HuH-7.5 (cell line): ENCODE results near the gene SORL1.
"Not testable (repeated sequence)": the region's sequence is repeated elsewhere in the genome, so short reads cannot be mapped to it uniquely, and the experiment has no call there.

ENCODE experiments used
- DNase-seq: peaks from one replicate; pipeline ENCODE4 v3.0.0; 2011; ENCODE audit warnings: low spot score

The SORL1 gene

DNA sequence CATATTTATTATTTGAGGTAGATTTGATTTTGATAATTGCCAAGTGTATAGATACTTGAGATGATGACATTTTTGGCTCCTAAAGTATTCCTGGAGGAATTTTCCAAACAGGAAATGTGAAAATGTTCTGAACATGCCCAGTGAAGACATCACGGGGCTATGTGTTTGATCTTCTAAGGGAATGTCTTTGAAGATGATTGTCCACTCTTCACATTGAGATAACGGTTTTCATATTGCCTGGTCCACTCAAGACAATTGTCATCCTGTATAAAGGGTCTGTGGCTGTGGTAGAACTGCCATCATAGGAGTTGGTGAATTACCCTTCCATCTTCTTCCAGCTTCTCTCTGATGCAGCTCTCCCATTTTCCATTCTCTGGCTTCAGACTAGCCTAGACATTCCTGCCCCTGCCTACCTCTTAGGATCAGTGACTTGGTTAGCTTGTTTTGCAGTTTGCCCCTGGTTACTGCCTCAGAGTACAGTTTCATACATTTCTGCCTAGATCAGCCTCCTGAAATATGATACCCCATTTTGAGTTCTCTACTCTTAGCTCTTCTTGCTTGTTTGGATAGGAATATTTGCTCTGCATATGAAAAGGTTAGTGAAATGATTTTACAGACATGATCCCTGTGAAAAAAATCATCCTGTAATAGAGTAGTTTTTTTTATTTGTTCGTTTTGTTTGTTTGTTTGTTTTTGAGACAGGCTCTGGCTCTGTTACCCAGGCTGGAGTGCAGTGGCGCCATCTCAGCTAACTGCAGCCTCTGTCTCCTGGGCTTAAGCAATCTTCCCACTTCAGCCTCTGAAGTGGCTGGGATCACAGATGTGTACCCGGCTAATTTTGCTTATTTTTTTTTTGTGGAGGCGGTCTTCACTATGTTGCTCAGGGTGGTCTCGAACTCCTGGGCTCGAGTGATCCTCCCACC lies 112.0 kb downstream of the SORL1 start:
- DNase-seq: no peak

DNA sequence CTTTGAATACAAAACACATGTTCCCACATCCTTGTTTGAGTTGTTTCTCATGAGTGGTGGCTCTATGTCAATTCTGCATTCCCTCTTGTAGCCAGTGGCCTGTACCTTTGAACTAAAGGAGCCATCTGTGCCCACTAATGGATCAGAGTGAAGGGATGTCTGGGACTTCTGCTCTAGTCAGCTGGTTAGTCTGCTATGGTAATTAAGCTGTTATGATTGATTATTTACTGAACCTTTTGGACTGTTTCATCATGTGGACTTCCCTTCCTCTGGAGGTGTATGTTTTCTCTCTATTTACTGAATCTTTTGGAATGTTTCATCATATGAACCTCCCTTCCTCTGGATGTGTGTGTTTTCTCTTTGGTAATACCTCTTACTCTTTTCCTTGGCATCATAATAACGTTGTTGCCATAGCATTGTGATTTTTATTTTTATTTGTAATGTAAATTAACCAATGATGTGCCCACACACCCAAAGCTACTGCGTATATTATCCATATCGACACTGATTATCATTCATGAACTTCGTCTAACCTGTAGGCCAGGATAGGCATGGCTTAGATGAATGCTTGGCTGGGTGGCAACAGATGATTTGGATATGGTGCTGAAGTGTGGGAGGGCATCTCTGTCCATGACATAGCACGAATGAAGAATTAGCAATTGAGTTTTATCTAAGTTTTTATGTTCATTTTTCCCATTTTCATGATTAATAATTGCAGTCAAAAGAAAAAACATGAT lies 113.0 kb downstream of the SORL1 start:
- DNase-seq: no peak

DNA sequence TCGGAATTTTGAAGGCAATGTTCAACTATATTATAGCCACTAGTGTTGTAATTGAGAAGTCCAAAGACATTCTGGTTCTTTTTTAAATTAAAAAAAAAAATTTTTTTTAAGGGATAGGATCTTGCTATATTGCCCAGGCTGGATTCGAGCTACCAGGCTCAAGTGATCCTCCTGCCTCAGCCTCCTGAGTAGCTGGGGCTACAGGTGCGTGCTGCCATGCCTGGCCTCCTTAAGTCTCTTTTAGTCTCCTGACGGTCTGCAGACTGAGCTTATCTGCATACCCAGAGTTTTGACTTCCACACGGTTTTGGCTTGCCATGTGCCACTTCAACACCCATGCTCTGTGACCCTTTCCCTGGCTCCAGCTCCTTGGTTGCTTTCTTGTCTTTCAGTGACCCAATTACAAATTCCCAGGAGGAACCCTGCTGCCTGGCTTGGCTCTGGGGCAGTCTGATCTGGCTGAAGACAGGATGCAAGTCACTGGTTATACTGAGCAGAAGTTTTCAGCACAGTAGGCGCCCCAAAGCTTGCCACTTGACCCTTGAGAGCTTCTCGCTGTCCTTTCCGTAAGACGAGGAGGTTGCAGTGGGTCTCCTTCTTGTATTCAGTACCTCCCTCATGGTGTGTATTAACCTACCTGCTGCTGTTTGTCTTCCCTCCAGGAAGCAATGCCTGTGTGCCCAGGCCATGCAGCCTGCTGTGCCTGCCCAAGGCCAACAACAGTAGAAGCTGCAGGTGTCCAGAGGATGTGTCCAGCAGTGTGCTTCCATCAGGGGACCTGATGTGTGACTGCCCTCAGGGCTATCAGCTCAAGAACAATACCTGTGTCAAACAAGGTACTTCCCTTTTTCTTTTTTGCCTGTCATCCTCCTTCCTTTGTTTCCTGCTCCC lies 114.4 kb downstream of the SORL1 start:
- no peak for DNase-seq

- DNase-seq: no peak
Measured at GRCh38 chr11:121567995-121568394, 115.9 kb downstream of the SORL1 start.

DNA sequence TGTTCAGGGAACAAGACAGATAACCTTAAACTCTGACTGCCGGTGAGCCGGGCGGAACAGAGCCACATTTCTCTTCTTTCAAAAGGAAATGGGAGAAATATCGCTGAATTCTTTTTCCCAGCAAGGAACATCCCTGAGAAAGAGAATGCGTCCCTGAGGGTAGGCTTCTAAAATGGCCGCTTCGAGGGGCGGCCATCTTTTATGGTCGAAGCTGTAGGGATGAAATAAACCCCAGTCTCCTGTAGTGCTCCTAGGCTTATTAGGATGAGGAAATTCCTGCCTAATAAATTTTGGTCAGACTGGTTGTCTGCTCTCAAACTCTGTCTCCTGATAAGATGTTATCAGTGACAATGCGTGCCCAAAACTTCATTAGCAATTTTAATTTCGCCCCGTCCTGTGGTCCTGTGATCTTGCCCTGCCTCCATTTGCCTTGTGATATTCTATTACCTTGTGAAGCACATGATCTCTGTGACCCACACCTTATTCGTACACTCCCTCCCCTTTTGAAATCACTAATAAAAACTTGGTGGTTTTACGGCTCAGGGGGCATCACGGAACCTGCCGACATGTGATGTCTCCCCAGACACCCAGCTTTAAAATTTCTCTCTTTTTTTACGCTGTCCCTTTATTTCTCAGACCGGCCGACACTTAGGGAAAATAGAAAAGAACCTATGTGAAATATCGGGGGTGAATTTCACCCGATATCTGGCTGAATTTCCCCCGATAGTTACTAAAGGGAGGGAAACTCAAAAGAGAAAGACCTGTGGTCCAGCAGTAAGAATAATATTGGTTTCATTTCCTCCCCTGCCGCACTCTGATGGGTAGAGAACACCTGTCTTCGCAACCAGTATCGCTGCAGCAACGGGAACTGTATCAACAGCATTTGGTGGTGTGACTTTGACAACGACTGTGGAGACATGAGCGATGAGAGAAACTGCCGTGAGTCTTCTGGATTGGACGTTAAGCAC lies 117.5 kb downstream of the SORL1 start:
- not testable (repeated sequence) for DNase-seq

GRCh38 chr11:121570453-121570852 lies 118.3 kb downstream of the SORL1 start:
- DNase-seq: no peak

GRCh38 chr11:121571506-121571905 lies 119.4 kb downstream of the SORL1 start:
- DNase-seq: no peak

GRCh38 chr11:121572571-121573059 lies 120.5 kb downstream of the SORL1 start:
- no peak for DNase-seq

GRCh38 chr11:121574801-121575200 lies 122.7 kb downstream of the SORL1 start:
- DNase-seq: no peak

- no peak for DNase-seq
Measured at GRCh38 chr11:121575250-121575962, 123.3 kb downstream of the SORL1 start.

DNA sequence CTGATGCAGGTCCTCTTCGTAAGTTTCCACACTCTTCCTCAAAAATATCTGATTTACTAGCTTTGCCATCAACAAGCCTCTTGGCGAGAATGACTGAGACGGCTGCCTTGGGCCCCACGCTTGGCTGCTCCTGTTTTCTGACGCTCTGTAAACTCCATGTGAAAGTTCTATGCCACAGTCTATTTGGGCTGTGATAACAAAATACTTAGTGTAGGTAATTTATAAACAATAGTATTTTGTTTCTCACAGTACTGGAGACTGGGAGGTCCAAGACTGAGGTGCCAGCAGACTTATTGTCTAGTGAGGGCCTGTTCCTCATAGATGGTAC lies 123.8 kb downstream of the SORL1 start:
- DNase-seq: no peak

DNA sequence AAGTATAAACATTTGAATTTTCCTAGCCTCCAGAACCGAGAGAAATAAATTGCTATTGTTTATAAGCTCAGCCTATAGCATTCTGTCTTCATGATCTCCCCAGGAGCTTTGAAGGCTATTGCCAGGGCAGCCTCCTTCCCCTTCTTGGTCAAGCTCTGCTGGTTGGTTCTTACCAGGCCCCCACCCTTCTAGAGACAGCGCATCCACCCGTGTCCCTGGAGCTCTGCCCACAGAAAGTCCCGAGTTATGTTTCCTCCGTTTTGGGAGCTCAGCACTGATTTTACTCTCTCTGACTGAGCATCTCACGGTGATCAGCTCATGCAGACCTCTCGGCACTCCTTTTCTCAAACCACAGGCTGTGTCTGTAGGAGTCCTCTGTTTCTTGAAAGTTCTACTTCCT lies 124.4 kb downstream of the SORL1 start:
- DNase-seq: no peak

GRCh38 chr11:121577106-121577848 lies 125.2 kb downstream of the SORL1 start:
- no peak for DNase-seq

- no peak for DNase-seq
Measured at GRCh38 chr11:121578251-121578976, 126.3 kb downstream of the SORL1 start.

GRCh38 chr11:121580154-121580553 lies 128.0 kb downstream of the SORL1 start:
- no peak for DNase-seq

- no peak for DNase-seq
Measured at GRCh38 chr11:121581607-121582006, 129.5 kb downstream of the SORL1 start.

- DNase-seq: no peak
Measured at GRCh38 chr11:121582296-121582695, 130.2 kb downstream of the SORL1 start.

GRCh38 chr11:121583825-121584224 lies 131.7 kb downstream of the SORL1 start:
- DNase-seq: no peak

- DNase-seq: no peak
Measured at GRCh38 chr11:121586750-121587149, 134.6 kb downstream of the SORL1 start.
